ENCODE measurements around the gene TIMM8A.

- TF ChIP-seq CTCF (IDR thresholded peaks at IDR 0.05) (no peak), POLR2A (IDR thresholded peaks at IDR 0.05) (no peak)
These were observed 8.7 kb upstream of the TIMM8A start for GRCh38 chrX:101357166-101357795.

Data from lower leg skin (tissue), 3 donors.